A549 (cell line): ENCODE data around the gene CADM1. TPM values are rescaled to one million over a fixed set of nuclear protein-coding genes. Genes with fewer than 3 reads are reported as not detected.
A peak's percentile ranks its signal among the peaks of the same experiment; 100 is the strongest.

Experiments used
- ATAC-seq, 2 experiments: fragments of 200-7000 bp in 1 of 2; fragments of >200 bp in 1 of 2; cut with Nextera tagmentation in 1 of 2; cut with Tn5 transposase in 1 of 2; 3 replicates each; pipeline versions ENCODE4 v1.8.0 to v1.9.1; 2018 to 2020; ENCODE audit warnings: mild to moderate bottlenecking in 1 of 2, moderate library complexity in 1 of 2
- CTCF ChIA-PET: fragments of 300-600 bp; sonication (Branson Sonifier 250); formaldehyde crosslinking; extraction: SDS; loops from one replicate; lab custom pipeline; 2021; ENCODE audit warnings: antibody characterized with exemption, inconsistent platforms; lab: Yijun Ruan, JAX
- POLR2A ChIA-PET: fragments of 350-600 bp; formaldehyde crosslinking; extraction: SDS; loops from one replicate; lab custom pipeline; 2021; ENCODE audit warnings: antibody characterized with exemption, inconsistent platforms; lab: Yijun Ruan, JAX
- DNase-seq, 2 experiments: peaks; one replicate each; pipeline versions ENCODE4 v3.0.0 to v3.0.0-alpha.2; 2011 to 2016; ENCODE audit warnings: low read depth in 1 of 2, low spot score in 1 of 2
- FAIRE-seq: peaks from 2 replicates; lab custom pipeline; 2011; peaks lifted over from hg19 to GRCh38; lab: Jason Lieb, UNC
- H3K27ac ChIP-seq, 2 experiments: fragments of >200 bp; sonication (Bioruptor Twin); formaldehyde crosslinking; 3 replicates each; pipeline ENCODE4 v1.5.1; 2016 to 2017
- H3K4me1 ChIP-seq: fragments of >200 bp; sonication (Bioruptor Twin); formaldehyde crosslinking; 3 replicates; pipeline ENCODE4 v1.6.1; 2016
- H3K4me2 ChIP-seq: fragments of >200 bp; sonication (Bioruptor Twin); formaldehyde crosslinking; 3 replicates; pipeline ENCODE4 v1.6.1; 2016
- H3K4me3 ChIP-seq: fragments of >200 bp; sonication (Bioruptor Twin); formaldehyde crosslinking; 3 replicates; pipeline ENCODE4 v1.5.1; 2016
- H3K9me3 ChIP-seq: fragments of >200 bp; sonication (Bioruptor Twin); formaldehyde crosslinking; 3 replicates; pipeline ENCODE4 v1.6.1; 2016
- ATOH8 ChIP-seq: fragments of 250-450 bp; sonication (Bioruptor Pico); IDR thresholded peaks from 2 replicates; pipeline ENCODE4 v1.5.0; 2020; ENCODE audit warnings: low read depth, mild to moderate bottlenecking, moderate library complexity
- BHLHE40 ChIP-seq: IDR thresholded peaks from 2 replicates; pipeline ENCODE4 v1.6.1; 2012; ENCODE audit warnings: low read depth, low read length, inconsistent platforms
- CHD2 ChIP-seq: fragments of 150-350 bp; IDR thresholded peaks from 2 replicates; pipeline ENCODE4 v1.6.1; 2014; ENCODE audit warnings: low read length; ENCODE audit not compliant: partially characterized antibody
- CTCF ChIP-seq: fragments of >200 bp; sonication (Bioruptor Twin); formaldehyde crosslinking; IDR thresholded peaks from 3 replicates; pipeline ENCODE4 v1.5.1; 2016
- EHF ChIP-seq: fragments of 250-450 bp; sonication (Bioruptor Pico); IDR thresholded peaks from 2 replicates; pipeline ENCODE4 v1.5.0; 2020; ENCODE audit warnings: mild to moderate bottlenecking
- EHMT2 ChIP-seq: fragments of 200-600 bp; sonication (generic); IDR thresholded peaks from 2 replicates; pipeline ENCODE4 v1.6.1; 2016; ENCODE audit warnings: antibody characterized with exemption, low read depth, mild to moderate bottlenecking, moderate library complexity
- ESRRA ChIP-seq: fragments of 150-350 bp; IDR thresholded peaks from 2 replicates; pipeline ENCODE4 v1.6.1; 2014; ENCODE audit warnings: mild to moderate bottlenecking, low read length, borderline replicate concordance
- FOSB ChIP-seq: fragments of 250-450 bp; sonication (Bioruptor Pico); IDR thresholded peaks from 2 replicates; pipeline ENCODE4 v1.5.0; 2020; ENCODE audit warnings: mild to moderate bottlenecking, moderate library complexity
- HMGXB4 ChIP-seq: fragments of 250-450 bp; sonication (Bioruptor Pico); IDR thresholded peaks from 2 replicates; pipeline ENCODE4 v1.5.0; 2021; ENCODE audit warnings: mild to moderate bottlenecking, moderate library complexity, borderline replicate concordance
- HOXA7 ChIP-seq: fragments of 250-450 bp; sonication (Bioruptor Pico); IDR thresholded peaks from 2 replicates; pipeline ENCODE4 v1.5.0; 2020; ENCODE audit warnings: mild to moderate bottlenecking, moderate library complexity
- JUN ChIP-seq, 2 experiments: fragments of >200 bp; sonication (Bioruptor Twin); formaldehyde crosslinking; IDR thresholded peaks; 2 replicates in 1 of 2; 3 replicates in 1 of 2; pipeline ENCODE4 v1.6.1; 2016 to 2017
- JUNB ChIP-seq: fragments of >200 bp; sonication (Bioruptor Twin); formaldehyde crosslinking; IDR thresholded peaks from 2 replicates; pipeline ENCODE4 v1.6.1; 2016
- MYC ChIP-seq: IDR thresholded peaks from 2 replicates; pipeline ENCODE4 v1.6.1; 2012; ENCODE audit warnings: mild to moderate bottlenecking, inconsistent platforms, low read length, improper control_type of control experiment, borderline replicate concordance
- RAD21 ChIP-seq, 2 experiments: fragments of >200 bp in 1 of 2; sonication (Bioruptor Twin) in 1 of 2; formaldehyde crosslinking in 1 of 2; IDR thresholded peaks in 1 of 2; conservative IDR thresholded peaks in 1 of 2; 2 replicates in 1 of 2; 3 replicates in 1 of 2; pipeline ENCODE4 v1.6.1; 2012 to 2018; ENCODE audit warnings: inconsistent platforms in 1 of 2
- RFX5 ChIP-seq: fragments of 450-650 bp; IDR thresholded peaks from 2 replicates; pipeline ENCODE4 v1.7.1; 2014; ENCODE audit warnings: antibody characterized with exemption, mild to moderate bottlenecking, moderate library complexity
- RNF2 ChIP-seq: fragments of 200-600 bp; sonication (generic); IDR thresholded peaks from 2 replicates; pipeline ENCODE4 v1.6.1; 2016; ENCODE audit warnings: low read depth, mild to moderate bottlenecking, antibody characterized with exemption, moderate library complexity, borderline replicate concordance
- SMC3 ChIP-seq: fragments of >200 bp; sonication (Bioruptor Twin); formaldehyde crosslinking; IDR thresholded peaks from 3 replicates; pipeline ENCODE4 v1.6.1; 2018; ENCODE audit warnings: inconsistent platforms
- SREBF2 ChIP-seq: fragments of 450-650 bp; IDR thresholded peaks from 2 replicates; pipeline ENCODE4 v1.6.1; 2014; ENCODE audit warnings: mild to moderate bottlenecking, moderate library complexity
- TFCP2L1 ChIP-seq: fragments of 250-450 bp; sonication (Bioruptor Pico); IDR thresholded peaks from 2 replicates; pipeline ENCODE4 v1.5.0; 2021; ENCODE audit warnings: mild to moderate bottlenecking
- ZC3H11A ChIP-seq: fragments of 450-650 bp; IDR thresholded peaks from 2 replicates; pipeline ENCODE4 v1.6.1; 2014; ENCODE audit warnings: antibody characterized with exemption, mild to moderate bottlenecking
- ZSCAN20 ChIP-seq: fragments of 250-450 bp; sonication (Bioruptor Pico); IDR thresholded peaks from 2 replicates; pipeline ENCODE4 v1.8.0; 2022; ENCODE audit warnings: mild to moderate bottlenecking, moderate library complexity
- WGBS: methylation state at CpG from one replicate; pipeline ENCODE4 v1.1.6; 2017; ENCODE audit errors: missing lambda C conversion rate; 5-methylcytosine and 5-hydroxymethylcytosine counted together
- polyA plus RNA-seq, 4 experiments: library from polyadenylated mRNA; depleted of rRNA in 3 of 4; stranded (reverse); fragments of >200 nt; fragmentation: RNase III in 1 of 4; extraction: RNeasy Plus Mini Kit Qiagen cat#74134 plus additional on column Dnase treatment in 1 of 4; gene quantifications; 2 replicates in 3 of 4; 3 replicates in 1 of 4; pipeline ENCODE4 v1.2.3, GENCODE V29; 2011 to 2017

The CADM1 gene
- polyA plus RNA-seq, 2 of the 4 experiments (the other 2 are of a cell fraction) = 33.4 to 36.7 TPM

- no peak overlapping the region for H3K27ac ChIP-seq
- CTCF ChIA-PET = interaction anchor here (0.6 to 2.2 kb wide), 6 partner anchors 8 to 1022 kb away, joined by 3 to 12 read pairs (median 4); no protein-coding TSS in a partner anchor
- no peaks in the 10 kb centered on the region for H3K4me1 ChIP-seq
- WGBS = 37% methylated on average over 5 of the region's 8 CpGs
- POLR2A ChIA-PET = no interaction called here
- ATAC-seq (no peak), DNase-seq (peak in 1 of 2 experiments; percentile 12), FAIRE-seq (no peak)
- no peak overlapping the region for H3K4me3 ChIP-seq
- TF ChIP-seq MYC = no peak
- TF ChIP-seq CTCF = peak; percentile 53
- TF ChIP-seq TFCP2L1 (CRISPR knock-in tag) = no peak
- TF ChIP-seq RAD21 (conservative IDR thresholded peaks at IDR 0.05 in 1 of 2, IDR thresholded peaks at IDR 0.05 in 1 of 2) = 0 out of 5 replicates have a peak, but pooled peaks of 1 of the 2 experiments have one; percentile 23
- no peak for TF ChIP-seq JUNB
- no peak for TF ChIP-seq SMC3
- TF ChIP-seq EHF (CRISPR knock-in tag) = no peak
- TF ChIP-seq RNF2 = no peak
- TF ChIP-seq ESRRA = no peak
- TF ChIP-seq JUN (IDR thresholded peaks at IDR 0.05) = no peak
- no peak for TF ChIP-seq ZSCAN20 (CRISPR knock-in tag)
- no peak for TF ChIP-seq FOSB (CRISPR knock-in tag)
- TF ChIP-seq HMGXB4 (CRISPR knock-in tag) = no peak
- no peak for TF ChIP-seq HOXA7 (CRISPR knock-in tag)
- TF ChIP-seq ATOH8 (CRISPR knock-in tag) = no peak
- TF ChIP-seq BHLHE40 = no peak
- no peak overlapping the region for H3K4me2 ChIP-seq
- H3K9me3 ChIP-seq = no peaks in the 10 kb centered on the region
Observed at GRCh38 chr11:115170133-115170815, 333.9 kb downstream of the CADM1 start.

GRCh38 chr11:115169251-115169650 lies 335.0 kb downstream of the CADM1 start:
- no peak for FAIRE-seq
- Histone ChIP-seq H3K4me1 (no peaks in the 10 kb centered on the region), H3K4me3 (no peak overlapping the region), H3K9me3 (no peaks in the 10 kb centered on the region), H3K4me2 (no peak overlapping the region), H3K27ac (no peak overlapping the region)
- 63% methylated on average over 4 of the region's 4 CpGs for WGBS
- ChIA-PET CTCF (interaction anchor here (0.6 to 2.2 kb wide), 4 partner anchors 9 to 155 kb away, joined by 3 to 12 read pairs (median 6); no protein-coding TSS in a partner anchor), POLR2A (no interaction called here)
- DNase-seq = no peak
- no peak for ATAC-seq
- no peak for TF ChIP-seq ZSCAN20 (CRISPR knock-in tag)
- TF ChIP-seq SREBF2 = no peak
- no peak for TF ChIP-seq CHD2
- TF ChIP-seq FOSB (CRISPR knock-in tag) = no peak
- no peak for TF ChIP-seq ZC3H11A
- TF ChIP-seq EHMT2 = no peak
- no peak for TF ChIP-seq RFX5
- TF ChIP-seq HMGXB4 (CRISPR knock-in tag) = no peak
- TF ChIP-seq MYC = no peak
